HepG2 (cell line): ENCODE results near the gene UBXN2A. TPM values are rescaled to one million over a fixed set of nuclear protein-coding genes. Genes with fewer than 3 reads are reported as not detected.

Experiments used
- CEBPB ChIP-seq: IDR thresholded peaks from 2 replicates; pipeline ENCODE4 v1.6.1; 2011; ENCODE audit warnings: low read depth, low read length, improper control_type of control experiment, borderline replicate concordance
- CSRNP1 ChIP-seq: sonication (generic); formaldehyde crosslinking; IDR thresholded peaks from 2 replicates; pipeline ENCODE4 v1.8.1; 2023; ENCODE audit warnings: mild to moderate bottlenecking, missing genetic modification reagents
- DNMT1 ChIP-seq: sonication (generic); formaldehyde crosslinking; IDR thresholded peaks from 2 replicates; pipeline ENCODE4 v1.5.1; 2020; ENCODE audit warnings: mild to moderate bottlenecking, missing genetic modification reagents
- GATAD2A ChIP-seq: IDR thresholded peaks from 2 replicates; pipeline ENCODE4 v1.6.1; 2016
- HNRNPUL1 ChIP-seq: fragments of 200-400 bp; formaldehyde crosslinking; IDR thresholded peaks from 2 replicates; pipeline ENCODE4 v1.6.1; 2017; ENCODE audit warnings: low read depth, mild to moderate bottlenecking, low read length, moderate library complexity
- JARID2 ChIP-seq: sonication (generic); formaldehyde crosslinking; IDR thresholded peaks from 2 replicates; pipeline ENCODE4 v1.8.1; 2023; ENCODE audit warnings: missing genetic modification reagents, inconsistent platforms; ENCODE audit not compliant: insufficient replicate concordance
- KLF15 ChIP-seq: sonication (generic); formaldehyde crosslinking; IDR thresholded peaks from 2 replicates; pipeline ENCODE4 v1.8.1; 2023; ENCODE audit warnings: borderline replicate concordance, mild to moderate bottlenecking, inconsistent platforms, missing genetic modification reagents, mixed read lengths
- MAZ ChIP-seq, 2 experiments: sonication (generic) in 1 of 2; formaldehyde crosslinking in 1 of 2; IDR thresholded peaks; 2 replicates each; pipeline versions ENCODE4 v1.5.0 to v1.6.1; 2012 to 2020; ENCODE audit warnings: low read depth in 2 of 2, mild to moderate bottlenecking in 2 of 2, borderline replicate concordance in 1 of 2, improper control_type of control experiment in 1 of 2, low read length in 1 of 2, missing genetic modification reagents in 1 of 2, moderate library complexity in 1 of 2
- MED13 ChIP-seq: sonication (generic); formaldehyde crosslinking; IDR thresholded peaks from 2 replicates; pipeline ENCODE4 v1.5.0; 2020; ENCODE audit warnings: missing genetic modification reagents
- MTERF4 ChIP-seq: sonication (generic); formaldehyde crosslinking; IDR thresholded peaks from 2 replicates; pipeline ENCODE4 v1.8.0; 2023; ENCODE audit warnings: mild to moderate bottlenecking, missing genetic modification reagents
- PCBP2 ChIP-seq: fragments of 200-400 bp; formaldehyde crosslinking; optimal IDR thresholded peaks from 2 replicates; pipeline ENCODE3; 2018; ENCODE audit warnings: low read length, low read depth; ENCODE audit not compliant: poor library complexity, severe bottlenecking
- PHF20 ChIP-seq: sonication (generic); formaldehyde crosslinking; IDR thresholded peaks from 2 replicates; pipeline ENCODE4 v1.5.0; 2020; ENCODE audit warnings: mild to moderate bottlenecking, missing genetic modification reagents
- POGK ChIP-seq: sonication (generic); formaldehyde crosslinking; conservative IDR thresholded peaks from 2 replicates; pipeline ENCODE4 v1.8.0; 2022; ENCODE audit warnings: mild to moderate bottlenecking, moderate library complexity, missing genetic modification reagents
- SMARCC2 ChIP-seq: fragments of 450-650 bp; IDR thresholded peaks from 2 replicates; pipeline ENCODE4 v1.6.1; 2017; ENCODE audit warnings: antibody characterized with exemption, mild to moderate bottlenecking
- ZKSCAN1 ChIP-seq: fragments of 150-350 bp; IDR thresholded peaks from 2 replicates; pipeline ENCODE4 v1.6.1; 2014; ENCODE audit warnings: low read length
- ZNF121 ChIP-seq: sonication (generic); formaldehyde crosslinking; IDR thresholded peaks from 2 replicates; pipeline ENCODE4 v1.5.0; 2020; ENCODE audit warnings: mild to moderate bottlenecking, missing genetic modification reagents
- ZNF18 ChIP-seq: sonication (generic); formaldehyde crosslinking; IDR thresholded peaks from 2 replicates; pipeline ENCODE4 v1.8.0; 2022; ENCODE audit warnings: mild to moderate bottlenecking, missing genetic modification reagents; ENCODE audit not compliant: insufficient replicate concordance
- ZNF251 ChIP-seq: sonication (generic); formaldehyde crosslinking; IDR thresholded peaks from 2 replicates; pipeline ENCODE4 v1.9.0; 2021; ENCODE audit warnings: mild to moderate bottlenecking, missing genetic modification reagents
- ZNF3 ChIP-seq: IDR thresholded peaks from 2 replicates; pipeline ENCODE4 v1.7.0; 2017; ENCODE audit warnings: inconsistent platforms
- ZNF329 ChIP-seq: sonication (generic); formaldehyde crosslinking; IDR thresholded peaks from 2 replicates; pipeline ENCODE4 v1.9.0; 2021; ENCODE audit warnings: low read depth, mild to moderate bottlenecking, missing genetic modification reagents
- ZNF598 ChIP-seq: sonication (generic); formaldehyde crosslinking; IDR thresholded peaks from 2 replicates; pipeline ENCODE4 v1.5.1; 2020; ENCODE audit warnings: mild to moderate bottlenecking, missing genetic modification reagents, borderline replicate concordance
- ZNF740 ChIP-seq: sonication (generic); formaldehyde crosslinking; IDR thresholded peaks from 2 replicates; pipeline ENCODE4 v1.4.0; 2020; ENCODE audit warnings: missing genetic modification reagents
- ZSCAN9 ChIP-seq: IDR thresholded peaks from 2 replicates; pipeline ENCODE4 v1.6.1; 2016; ENCODE audit warnings: borderline replicate concordance
- polyA plus RNA-seq, 8 experiments: library from polyadenylated mRNA; depleted of rRNA in 3 of 8; stranded (reverse) in 7 of 8; unstranded in 1 of 8; fragments of >200 nt; fragmentation: Illumina TruSeq in 4 of 8; extraction: Trizol in 4 of 8; gene quantifications; 2 replicates each; pipeline versions ENCODE4 v1.2.1 to v1.2.3, GENCODE V29; 2011 to 2016; ENCODE audit warnings: low read depth in 4 of 8, missing spikeins in 1 of 8, mixed read lengths in 1 of 8; ENCODE audit not compliant: insufficient read depth in 1 of 8
- total RNA-seq, 5 experiments: library from RNA; depleted of rRNA; stranded (reverse); fragments of >200 nt; fragmentation: Illumina TruSeq; extraction: Trizol; gene quantifications; 2 replicates each; pipeline ENCODE4 v1.2.3, GENCODE V29; 2016; ENCODE audit warnings: low read depth in 1 of 5

UBXN2A gene
- total and polyA plus RNA-seq, 2 of the 13 experiments (the other 11 are each of a cell fraction or from before 2014, with no cell fraction given): 8.3 to 20.9 TPM

GRCh38 chr2:24046930-24047702 is 106.9 kb downstream of the UBXN2A start, which contains the start of gene WDCP (continued):
- TF ChIP-seq POGK (CRISPR knock-in tag) (no peak; the same call in 1 of the 2 replicates), ZNF740 (CRISPR knock-in tag) (no peak), SMARCC2 (no peak), ZKSCAN1 (0 out of 2 replicates have a peak, but pooled peaks have one; percentile 33), MAZ (IDR thresholded peaks at IDR 0.05; ENCODE audit: borderline replicate concordance, low read depth, low read length) (0 out of 2 replicates have a peak, but pooled peaks have one; percentile 47), MAZ (CRISPR knock-in tag; IDR thresholded peaks at IDR 0.05; ENCODE audit: low read depth) (peak; percentile 67), DNMT1 (peak; percentile 52; the same call in 1 of the 2 replicates), ZNF3 (CRISPR knock-in tag) (no peak), ZNF18 (CRISPR knock-in tag) (peak; percentile 63), MTERF4 (CRISPR knock-in tag) (no peak), ZNF251 (CRISPR knock-in tag) (no peak), PCBP2 (no peak), MED13 (CRISPR knock-in tag) (0 out of 2 replicates have a peak, but pooled peaks have one; percentile 30), ZNF121 (CRISPR knock-in tag) (no peak), CSRNP1 (CRISPR knock-in tag) (0 out of 2 replicates have a peak, but pooled peaks have one; percentile 55), ZNF598 (CRISPR knock-in tag) (peak; percentile 53; the same call in 1 of the 2 replicates), PHF20 (CRISPR knock-in tag) (no peak; the same call in 1 of the 2 replicates), KLF15 (CRISPR knock-in tag) (peak; percentile 83; the same call in 1 of the 2 replicates), CEBPB (no peak), JARID2 (CRISPR knock-in tag) (no peak), ZSCAN9 (0 out of 2 replicates have a peak, but pooled peaks have one; percentile 44), HNRNPUL1 (no peak), GATAD2A (peak; percentile 49), ZNF329 (CRISPR knock-in tag) (no peak)
